HCT116 (cell line): ENCODE results near the gene NSD2. TPM values are rescaled to one million over a fixed set of nuclear protein-coding genes. Genes with fewer than 3 reads are reported as not detected.

Source experiments
- ATAC-seq: fragments of 200-7000 bp; cut with Tn5 transposase; 2 replicates; pipeline ENCODE4 v1.9.1; 2020; ENCODE audit warnings: mild to moderate bottlenecking, moderate library complexity
- BruUV-seq: library from RNA; stranded (reverse); fragments of 400-500 nt; replicated peaks from 2 replicates; lab custom pipeline; 2021; lab: Mats Ljungman, UMichigan
- CTCF ChIA-PET: fragments of 300-600 bp; sonication (Branson Sonifier 250); formaldehyde crosslinking; loops from one replicate; lab custom pipeline; 2021; ENCODE audit warnings: antibody characterized with exemption; lab: Charles Lee
- POLR2A ChIA-PET: fragments of 300-600, 350-600 bp; sonication (Branson Sonifier 250); formaldehyde crosslinking; loops from one replicate; lab custom pipeline; 2021; ENCODE audit warnings: antibody characterized with exemption; lab: Charles Lee
- RAD21 ChIA-PET, 2 experiments: fragments of 300-600 bp; sonication (Branson Sonifier 250); formaldehyde crosslinking; loops; one replicate each; lab custom pipeline; 2023; ENCODE audit warnings: low total read pairs in 2 of 2; ENCODE audit not compliant: uncharacterized antibody in 2 of 2, unreplicated experiment in 2 of 2, low non-redundant PET in 1 of 2; lab: Charles Lee
- DNase-seq: peaks from one replicate; pipeline ENCODE4 v3.0.0-alpha.2; 2010; ENCODE audit warnings: low read depth, low spot score
- H2AFZ ChIP-seq: fragments of 200-600 bp; shearing (Covaris generic), sonication (generic); 2 replicates; pipeline ENCODE4 v1.6.1; 2017; ENCODE audit warnings: low read depth, mixed run types, mixed read lengths, antibody characterized with exemption, low read length; ENCODE audit not compliant: poor library complexity, severe bottlenecking
- H3K27ac ChIP-seq: 2 replicates; pipeline ENCODE4 v1.5.1; 2012; ENCODE audit warnings: low read depth, low read length
- H3K27me3 ChIP-seq: fragments of 200-600 bp; sonication (generic); 2 replicates; pipeline ENCODE4 v1.6.1; 2016; ENCODE audit warnings: mixed run types, low read length, mixed read lengths; ENCODE audit not compliant: insufficient read depth
- H3K36me3 ChIP-seq, 2 experiments: fragments of 200-500 bp in 1 of 2; fragments of 200-600 bp in 1 of 2; sonication (Bioruptor generic) in 1 of 2; sonication (generic) in 1 of 2; 2 replicates each; pipeline versions ENCODE4 v1.5.1 to v1.6.1; 2014 to 2016; ENCODE audit warnings: low read length in 2 of 2, inconsistent platforms in 1 of 2, mixed read lengths in 1 of 2, mixed run types in 1 of 2; ENCODE audit not compliant: insufficient read depth in 2 of 2, control insufficient read depth in 1 of 2
- H3K4me1 ChIP-seq, 2 experiments: fragments of 200-600 bp in 1 of 2; sonication (generic) in 1 of 2; 2 replicates each; pipeline versions ENCODE4 v1.5.1 to v1.6.1; 2012 to 2017; ENCODE audit warnings: low read length in 2 of 2, inconsistent platforms in 1 of 2, mild to moderate bottlenecking in 1 of 2, mixed read lengths in 1 of 2, mixed run types in 1 of 2, moderate library complexity in 1 of 2; ENCODE audit not compliant: insufficient read depth in 2 of 2, control insufficient read depth in 1 of 2
- H3K4me2 ChIP-seq: fragments of 200-600 bp; sonication (generic); 2 replicates; pipeline ENCODE4 v1.6.1; 2017; ENCODE audit warnings: mixed run types, low read length, mixed read lengths
- H3K4me3 ChIP-seq, 2 experiments: fragments of 200-600 bp in 1 of 2; sonication (generic) in 1 of 2; replicated peaks in 1 of 2; 2 replicates each; pipeline ENCODE4 v1.5.1; 2011 to 2016; ENCODE audit warnings: low read length in 2 of 2, control low read depth in 1 of 2, low read depth in 1 of 2, mild to moderate bottlenecking in 1 of 2, mixed read lengths in 1 of 2, mixed run types in 1 of 2
- H3K79me2 ChIP-seq: fragments of 200-600 bp; sonication (generic); 2 replicates; pipeline ENCODE4 v1.6.1; 2017; ENCODE audit warnings: mild to moderate bottlenecking, mixed run types, low read length, moderate library complexity, mixed read lengths; ENCODE audit not compliant: insufficient read depth
- H3K9ac ChIP-seq: fragments of 200-600 bp; sonication (generic); 2 replicates; pipeline ENCODE4 v1.6.1; 2016; ENCODE audit warnings: low read length, mixed read lengths
- H3K9me2 ChIP-seq: fragments of 200-600 bp; sonication (generic), shearing (Covaris generic); 2 replicates; pipeline ENCODE4 v1.6.1; 2017; ENCODE audit warnings: mixed run types, mild to moderate bottlenecking, moderate library complexity; ENCODE audit not compliant: insufficient read depth
- H3K9me3 ChIP-seq, 2 experiments: fragments of 200-500 bp in 1 of 2; fragments of 200-600 bp in 1 of 2; sonication (Bioruptor generic) in 1 of 2; sonication (generic) in 1 of 2; 2 replicates each; pipeline ENCODE4 v1.6.1; 2014 to 2017; ENCODE audit warnings: low read length in 2 of 2, mixed read lengths in 2 of 2, inconsistent platforms in 1 of 2, low read depth in 1 of 2, mild to moderate bottlenecking in 1 of 2, mixed run types in 1 of 2, moderate library complexity in 1 of 2; ENCODE audit not compliant: control insufficient read depth in 1 of 2, insufficient read depth in 1 of 2
- H4K20me1 ChIP-seq: fragments of 200-600 bp; sonication (generic), shearing (Covaris generic); 2 replicates; pipeline ENCODE4 v1.6.1; 2017; ENCODE audit warnings: mixed run types, mild to moderate bottlenecking, moderate library complexity; ENCODE audit not compliant: insufficient read depth
- ATF3 ChIP-seq: IDR thresholded peaks from 2 replicates; pipeline ENCODE4 v1.6.1; 2012
- CTCF ChIP-seq, 3 experiments: fragments of 200-600 bp in 1 of 3; sonication (generic) in 1 of 3; IDR thresholded peaks in 2 of 3; conservative IDR thresholded peaks in 1 of 3; 2 replicates each; pipeline ENCODE4 v1.5.1; 2012 to 2017; ENCODE audit warnings: low read depth in 2 of 3, low read length in 2 of 3, antibody characterized with exemption in 1 of 3, borderline replicate concordance in 1 of 3, control low read depth in 1 of 3, mild to moderate bottlenecking in 1 of 3, mixed read lengths in 1 of 3, mixed run types in 1 of 3, moderate library complexity in 1 of 3; ENCODE audit not compliant: insufficient read depth in 1 of 3
- MAX ChIP-seq: IDR thresholded peaks from 2 replicates; pipeline ENCODE4 v1.6.1; 2012
- RAD21 ChIP-seq: IDR thresholded peaks from 2 replicates; pipeline ENCODE4 v1.6.1; 2012; ENCODE audit warnings: low read depth, mild to moderate bottlenecking
- YY1 ChIP-seq: IDR thresholded peaks from 2 replicates; pipeline ENCODE4 v1.6.1; 2011; ENCODE audit warnings: low read length, low read depth, moderate library complexity, mild to moderate bottlenecking; ENCODE audit not compliant: insufficient replicate concordance; ENCODE audit errors: extremely low read depth
- intact Hi-C: fragments of 100-400 bp; cut with micrococcal nuclease; formaldehyde crosslinking; loops from 2 replicates; pipeline ENCODE4 v1.10.0; 2022
- total RNA-seq: library from RNA; stranded (reverse); gene quantifications from one replicate; pipeline ENCODE4 v1.2.1, GENCODE V29; 2021; ENCODE audit not compliant: unreplicated experiment

The NSD2 gene
- total RNA-seq, 1 experiment from 2014 or later: 145 TPM

GRCh38 chr4:1899149-1900086 lies 28.2 kb downstream of the NSD2 start:
- peaks cover 0 to 6% of the 10 kb centered on the region in 2 experiments; a peak in 2 of 4 replicates for H3K4me1 ChIP-seq
- no TSS peak for BruUV-seq
- RAD21 ChIA-PET: no interaction called here

More at GRCh38 chr4:1899149-1900086, 28.2 kb downstream of the NSD2 start:
- Histone ChIP-seq H3K27ac (no peak overlapping the region; the same call in 1 of the 2 replicates), H3K4me3 (no peak overlapping the region), H3K9me2 (no peaks in the 10 kb centered on the region), H3K27me3 (no peaks in the 10 kb centered on the region), H3K9me3 (no peaks in the 10 kb centered on the region), H3K9ac (no peak overlapping the region), H2AFZ (no peak overlapping the region), H3K36me3 (peaks cover 9 to 43% of the 10 kb centered on the region in 2 experiments), H4K20me1 (peaks cover 28% of the 10 kb centered on the region), H3K79me2 (peaks cover 98% of the 10 kb centered on the region), H3K4me2 (peak overlapping the region; percentile 11; the same call in 1 of the 2 replicates)
- CTCF ChIA-PET: interaction anchor here (1.0 to 2.4 kb wide), 11 partner anchors 8 to 321 kb away, joined by 3 to 9 read pairs (median 3); no protein-coding TSS in a partner anchor
- DNase-seq (peak; percentile 48), ATAC-seq (peak; percentile 94)
- TF ChIP-seq RAD21 (peak; percentile 83), MAX (no peak), ATF3 (no peak), YY1 (peak; percentile 10), CTCF (IDR thresholded peaks at IDR 0.05 in 2 of 3, conservative IDR thresholded peaks at IDR 0.05 in 1 of 3; ENCODE audit: borderline replicate concordance in 1 of 3, insufficient read depth in 1 of 3, low read depth in 2 of 3, low read length in 2 of 3) (peak; percentile 61 to 89 (median 75); a peak in 5 of 6 replicates)
- POLR2A ChIA-PET: interaction anchor here (0.6 kb wide), 1 partner anchor 20 kb away, joined by 4 read pairs; no protein-coding TSS in a partner anchor
- intact Hi-C loops: loop anchor here (1.0 to 5.0 kb wide), 2 partner anchors 87 to 153 kb away; no protein-coding TSS in a partner anchor
